A172 (cell line): ENCODE results near the gene SCN9A. TPM values are rescaled to one million over a fixed set of nuclear protein-coding genes. Genes with fewer than 3 reads are reported as not detected.
"Not testable (repeated sequence)": the region's sequence is repeated elsewhere in the genome, so short reads cannot be mapped to it uniquely, and the experiment has no call there.

Source experiments
- DNase-seq: peaks from one replicate; pipeline ENCODE4 v3.0.0-alpha.2; 2015; ENCODE audit warnings: low spot score
- total RNA-seq: library from RNA; depleted of rRNA; stranded (reverse); fragments of >200 nt; shearing (Covaris generic); gene quantifications from 2 replicates; pipeline ENCODE4 v1.2.3, GENCODE V29; 2014

SCN9A gene
- total RNA-seq, 1 experiment from 2014 or later: 8.2 TPM

DNA sequence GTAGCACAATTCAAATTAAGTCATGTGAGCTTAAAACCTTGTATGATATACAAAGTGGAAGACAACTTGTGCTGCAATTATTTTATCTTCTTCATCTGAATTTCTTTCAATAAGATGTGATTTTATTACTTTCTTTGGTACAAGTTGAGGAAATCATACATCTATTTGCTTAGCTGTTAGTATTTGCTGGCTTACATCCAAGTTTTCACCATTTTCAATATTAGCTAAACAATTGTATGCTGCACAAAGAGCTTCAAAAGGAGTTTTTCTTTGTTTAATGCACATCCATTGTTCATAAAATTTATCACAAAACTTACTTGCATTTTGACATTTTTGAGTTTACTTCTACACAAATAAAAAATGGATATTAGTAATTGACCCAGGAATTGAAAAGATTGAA, 40.9 kb downstream of the SCN9A start:
- no peak for DNase-seq

DNA sequence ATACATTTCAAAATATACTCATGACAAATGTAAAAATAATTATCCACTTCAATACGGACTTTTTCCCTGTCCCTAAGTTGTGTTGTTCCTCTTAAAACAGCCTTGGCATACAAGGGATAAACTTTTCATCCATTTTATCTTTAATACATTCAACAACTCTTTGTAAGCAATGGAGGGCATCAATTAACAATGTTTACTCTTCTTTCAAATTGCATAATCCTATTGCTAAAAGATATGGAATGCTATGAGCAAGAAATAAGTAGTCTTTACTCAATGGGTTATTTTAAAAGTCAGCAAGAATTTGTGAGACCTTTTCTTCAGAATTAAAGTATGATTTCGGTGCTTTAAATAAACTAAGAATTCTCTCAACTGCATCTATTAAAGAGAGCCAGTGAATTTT, 41.9 kb downstream of the SCN9A start:
- DNase-seq: no peak

DNA sequence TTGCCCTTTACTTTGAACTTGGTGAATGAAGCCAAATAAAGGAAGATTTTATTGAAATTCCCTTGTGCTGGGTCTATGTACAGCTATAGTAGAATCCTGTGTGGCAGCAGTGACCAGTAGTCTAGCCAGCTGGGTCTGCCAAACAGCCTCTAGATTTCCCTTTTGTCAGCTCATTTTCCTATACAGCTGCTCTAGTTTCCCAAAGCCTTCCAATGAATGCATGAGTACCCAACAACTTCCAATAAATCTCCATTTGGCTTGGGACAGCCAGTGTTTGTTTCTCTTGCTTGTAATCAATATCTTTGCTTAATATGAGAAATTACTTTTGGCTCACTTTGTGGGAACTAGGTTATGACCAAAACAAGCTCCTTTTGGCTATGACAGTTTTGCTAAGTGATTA, 43.6 kb downstream of the SCN9A start:
- DNase-seq: no peak

DNA sequence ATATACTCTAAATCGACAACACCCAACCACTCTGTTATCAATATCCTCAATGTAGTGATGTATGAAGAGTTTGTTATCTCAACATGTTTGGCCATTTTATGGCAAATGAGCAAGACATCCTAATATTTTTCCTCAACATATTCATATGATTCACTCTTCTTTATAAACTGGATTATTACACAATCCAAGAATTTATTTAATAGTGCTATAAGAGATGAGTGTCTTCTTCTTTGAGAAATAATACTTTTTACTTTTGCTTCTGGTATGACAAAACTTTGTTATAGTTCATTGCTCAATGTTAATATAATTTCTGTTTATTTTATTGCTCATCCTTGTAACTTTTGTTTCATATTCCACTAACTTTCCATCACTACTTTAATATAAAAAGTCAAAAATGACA, 44.3 kb downstream of the SCN9A start:
- no peak for DNase-seq

DNA sequence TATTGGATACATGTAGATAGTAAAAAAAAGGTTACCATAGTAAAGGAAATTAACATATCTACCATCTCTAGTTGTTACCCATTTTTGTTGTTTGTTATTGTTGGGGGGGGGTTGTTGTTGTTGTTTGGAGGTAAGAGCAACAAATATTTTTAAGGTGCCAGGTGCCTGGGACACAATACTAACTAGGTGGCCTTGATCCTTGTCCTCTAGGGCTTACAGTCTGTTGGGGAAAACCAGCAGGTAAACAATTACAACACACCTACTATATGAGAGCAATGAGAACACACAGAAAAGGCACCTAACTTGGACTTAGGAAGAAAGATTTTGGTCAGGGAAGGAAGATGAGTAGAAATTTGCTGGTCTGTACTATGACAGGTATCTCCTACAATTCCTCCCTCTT, 46.3 kb downstream of the SCN9A start:
- no peak for DNase-seq

DNA sequence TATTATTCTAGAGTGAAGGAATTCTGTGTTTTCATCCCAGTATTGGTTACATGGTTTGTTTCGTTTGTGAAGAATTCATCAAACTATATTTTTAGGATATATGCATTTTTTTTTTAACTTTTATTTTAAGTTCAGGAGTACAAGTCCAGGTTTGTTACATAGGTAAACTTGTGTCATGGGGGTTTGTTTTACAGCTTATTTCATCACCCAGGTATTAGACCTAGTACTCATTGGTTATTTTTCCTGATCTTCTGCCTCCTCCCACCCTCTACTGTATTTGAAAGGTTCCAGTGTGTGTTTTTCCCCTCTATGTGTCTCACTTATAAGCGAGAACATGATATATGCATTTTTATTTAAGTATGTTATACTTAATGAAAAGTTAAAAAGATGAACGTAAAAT, 47.6 kb downstream of the SCN9A start:
- no peak for DNase-seq

DNA sequence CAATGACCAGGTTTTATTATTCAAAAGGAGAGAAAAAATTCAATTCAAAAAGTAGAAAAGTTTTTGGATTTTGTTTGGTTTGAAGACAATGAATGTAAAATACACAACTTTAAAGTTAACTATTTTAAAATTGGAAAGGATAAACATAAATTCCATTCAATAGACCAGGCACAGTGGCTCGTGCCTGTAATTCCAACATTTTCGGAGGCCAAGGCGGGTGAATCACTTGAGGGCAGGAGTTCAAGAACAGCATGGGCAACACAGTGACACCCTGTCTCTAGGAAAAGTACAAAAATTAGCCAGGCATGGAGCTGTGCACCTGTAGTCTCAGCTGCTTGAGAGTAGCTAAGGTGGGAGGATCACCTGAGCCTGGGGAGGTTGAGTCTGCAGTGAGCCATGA, 54.7 kb downstream of the SCN9A start:
- no peak for DNase-seq

DNA sequence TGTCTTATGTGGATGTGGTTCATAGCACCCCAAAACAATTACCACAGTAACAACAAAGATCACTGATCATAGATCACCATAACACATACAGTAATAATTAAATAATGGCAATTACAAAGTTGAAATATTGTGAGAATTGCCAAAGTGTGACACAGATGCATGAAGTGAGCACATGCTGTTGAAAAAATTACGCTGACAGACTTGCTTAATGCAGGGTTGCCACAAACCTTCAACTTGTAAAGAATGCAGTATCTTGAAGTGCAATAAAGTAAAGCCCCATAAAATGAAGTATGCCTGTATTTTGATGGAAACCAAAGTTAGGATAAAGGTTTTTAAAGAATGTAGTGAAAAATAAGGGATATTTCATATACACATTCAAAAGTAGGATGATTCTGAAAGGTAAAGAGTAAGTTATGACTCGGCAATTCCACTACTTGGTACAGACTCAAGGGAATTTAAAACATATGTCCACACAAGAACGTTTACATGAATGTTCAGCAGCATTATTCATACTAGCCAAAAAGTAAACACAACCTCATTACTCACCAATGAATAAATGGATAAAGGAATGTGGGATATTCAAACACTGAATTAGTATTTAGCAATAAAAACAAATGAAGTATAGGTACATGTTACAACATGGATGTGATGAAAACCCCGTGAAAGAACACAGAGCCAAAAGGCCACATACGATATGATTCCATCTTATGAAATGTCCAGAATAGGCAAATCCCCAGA, 61.6 kb downstream of the SCN9A start:
- peak; percentile 4 for DNase-seq

DNA sequence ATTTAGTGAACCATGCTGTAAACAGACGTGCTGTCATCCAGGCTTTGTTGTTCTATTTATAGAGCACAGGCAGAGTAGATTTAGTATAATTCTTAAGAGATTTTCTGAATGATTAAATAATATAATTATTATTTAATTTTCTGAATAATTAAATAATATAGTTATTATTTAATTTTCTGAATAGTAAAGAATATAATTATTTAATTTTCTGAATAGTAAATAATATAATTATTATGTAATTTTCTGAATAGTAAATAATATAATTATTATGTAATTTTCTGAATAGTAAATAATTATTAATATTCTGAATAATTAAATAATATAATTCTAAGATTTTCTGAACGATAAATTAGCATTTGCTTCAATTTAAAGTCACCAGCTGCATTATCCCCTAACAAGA, 62.9 kb downstream of the SCN9A start:
- not testable (repeated sequence) for DNase-seq

DNA sequence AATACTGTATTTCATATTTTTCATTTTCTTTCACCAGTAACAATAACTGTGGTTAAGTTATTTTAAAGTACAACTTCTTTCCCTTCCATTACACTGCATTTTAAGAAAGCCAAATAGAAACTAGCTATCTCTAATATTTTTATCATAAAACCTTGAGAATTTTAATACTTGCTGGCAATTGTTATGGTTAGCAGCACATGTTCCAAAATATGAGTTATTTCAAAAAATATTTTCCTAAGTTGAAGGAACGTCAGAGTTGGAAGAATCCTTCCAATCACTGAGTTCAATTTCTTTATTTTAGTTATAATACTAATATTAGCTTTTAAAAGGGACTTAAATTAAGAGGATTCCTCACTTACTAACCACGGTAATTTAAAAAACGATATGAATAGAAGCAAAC, 68.4 kb downstream of the SCN9A start:
- DNase-seq: no peak

DNA sequence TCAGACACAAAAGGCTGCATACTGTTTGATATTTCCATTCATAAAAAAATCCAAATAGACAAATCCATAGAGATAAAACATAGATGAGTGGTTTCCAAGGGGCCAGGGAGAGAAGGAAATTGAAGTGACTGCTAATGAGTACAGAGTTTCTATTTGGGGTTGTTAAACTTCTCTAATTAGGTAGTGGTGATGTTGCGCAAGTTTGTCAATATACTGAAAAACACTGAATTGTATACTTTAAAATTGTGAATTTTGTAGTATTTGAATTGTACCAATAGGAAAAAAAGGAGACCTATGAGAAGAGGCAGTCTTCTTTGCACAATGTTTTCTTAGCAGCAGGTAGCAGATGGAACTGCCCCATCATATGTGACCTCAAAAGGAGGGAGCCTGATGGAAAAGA, 71.1 kb downstream of the SCN9A start:
- DNase-seq: no peak

DNA sequence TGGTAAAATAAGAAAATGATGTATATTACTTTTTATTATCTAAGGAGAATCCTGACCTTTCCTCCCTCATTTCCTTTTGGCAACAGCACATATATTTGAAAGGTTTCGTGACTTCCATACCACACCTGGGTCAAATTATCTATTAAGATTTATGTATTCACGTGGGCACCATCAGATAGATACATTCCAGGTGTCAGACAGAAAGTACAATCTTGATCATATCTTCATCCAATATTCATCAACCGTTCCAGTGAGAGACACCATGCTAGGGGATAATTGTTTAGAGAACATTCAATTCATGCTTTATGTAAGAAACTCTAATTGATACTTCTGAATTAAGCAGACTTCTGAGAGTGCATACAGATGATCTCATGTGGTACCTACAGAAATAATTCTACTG, 73.7 kb downstream of the SCN9A start:
- no peak for DNase-seq

DNA sequence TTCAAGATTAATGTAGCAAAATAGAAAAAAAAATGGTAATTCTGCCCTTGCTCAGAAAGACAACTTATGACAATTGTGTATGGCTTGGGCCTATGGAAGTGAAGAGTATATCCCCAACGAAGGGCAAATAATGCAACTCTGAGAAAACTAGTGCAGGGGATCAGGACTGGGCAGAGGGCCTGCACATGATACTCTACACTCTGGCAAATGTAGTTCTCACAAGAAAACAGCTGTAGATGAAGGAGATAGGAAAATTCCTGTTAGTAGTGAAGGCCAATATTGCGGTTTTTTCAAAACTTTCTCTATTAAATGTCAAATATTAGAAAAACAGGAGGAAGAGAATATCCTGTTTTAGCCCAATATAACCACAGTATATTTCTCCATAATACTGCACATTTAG, 77.8 kb downstream of the SCN9A start:
- DNase-seq: no peak

DNA sequence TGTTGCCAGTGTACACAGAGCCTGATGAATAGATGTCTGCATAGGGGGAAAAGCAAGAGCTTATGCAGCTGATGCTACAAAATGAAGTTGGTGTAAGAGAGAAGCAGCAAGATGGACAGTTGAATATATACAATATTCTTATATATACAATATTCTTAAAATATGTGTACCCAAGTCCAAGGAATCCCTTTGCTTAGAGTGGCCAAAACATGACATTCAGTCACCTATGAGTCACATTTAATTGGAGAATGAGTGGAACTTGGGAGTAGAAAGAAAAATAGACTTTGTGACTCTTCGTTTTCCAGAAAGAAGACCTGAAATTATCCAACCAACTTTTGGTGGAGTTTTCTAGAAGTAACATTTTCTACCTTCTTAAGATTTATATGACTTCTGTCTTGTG, 81.8 kb downstream of the SCN9A start:
- peak; percentile 2 for DNase-seq

DNA sequence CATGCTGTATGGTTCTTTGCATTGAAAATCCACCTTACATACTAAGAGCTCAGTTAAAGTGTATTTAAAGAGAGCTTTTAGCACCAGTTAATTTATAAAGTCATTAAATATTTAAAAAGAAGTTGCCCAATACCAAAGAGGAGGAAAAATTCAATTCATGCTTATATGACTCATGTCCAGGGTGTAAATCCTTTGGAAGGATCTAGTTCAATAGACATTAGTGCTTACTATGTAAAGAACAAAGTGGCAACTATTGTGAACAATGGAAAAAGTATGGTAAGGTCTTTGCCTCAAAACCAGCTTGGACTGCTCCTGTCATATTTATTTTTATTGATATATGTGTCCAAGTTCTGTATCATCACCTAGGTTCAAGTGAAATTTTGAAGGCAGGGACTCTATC, 90.5 kb downstream of the SCN9A start:
- no peak for DNase-seq

DNA sequence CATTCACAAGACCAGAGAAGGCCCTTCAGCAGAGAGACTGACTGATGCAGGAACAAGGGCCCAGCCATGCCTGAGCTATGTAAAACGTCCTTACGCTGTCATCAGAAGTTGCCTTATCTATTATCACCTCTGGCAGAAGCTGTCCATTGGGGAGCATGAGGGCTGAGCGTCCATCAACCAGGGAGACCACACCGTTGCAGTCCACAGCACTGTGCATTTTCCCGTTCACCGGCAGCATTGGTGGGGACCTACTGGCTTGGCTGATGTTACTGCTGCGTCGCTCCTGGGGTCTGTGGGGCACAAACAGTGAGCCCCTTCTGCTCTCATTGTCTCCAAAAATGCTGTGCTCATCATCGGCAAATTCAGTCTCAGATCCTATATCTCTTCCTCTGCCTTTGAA, 91.4 kb downstream of the SCN9A start:
- no peak for DNase-seq

DNA sequence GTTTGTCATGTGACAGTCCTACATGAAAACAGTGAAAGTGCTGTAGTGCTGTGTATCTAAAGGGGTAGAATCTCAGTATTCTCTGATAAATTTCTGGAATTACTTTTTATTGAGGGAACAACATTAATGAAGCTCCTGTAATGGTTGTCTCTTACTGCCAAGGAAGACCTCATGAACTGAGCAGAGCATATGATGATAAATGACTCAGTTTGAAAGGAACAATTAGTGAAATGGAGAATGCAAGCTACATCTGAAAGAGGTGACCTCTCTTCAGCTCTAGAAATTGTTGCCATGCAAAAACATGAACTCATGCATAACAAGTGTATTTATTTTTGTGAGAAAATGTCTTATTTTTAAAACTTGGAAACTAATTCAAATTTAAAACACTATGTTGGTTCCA, 93.6 kb downstream of the SCN9A start:
- no peak for DNase-seq

DNA sequence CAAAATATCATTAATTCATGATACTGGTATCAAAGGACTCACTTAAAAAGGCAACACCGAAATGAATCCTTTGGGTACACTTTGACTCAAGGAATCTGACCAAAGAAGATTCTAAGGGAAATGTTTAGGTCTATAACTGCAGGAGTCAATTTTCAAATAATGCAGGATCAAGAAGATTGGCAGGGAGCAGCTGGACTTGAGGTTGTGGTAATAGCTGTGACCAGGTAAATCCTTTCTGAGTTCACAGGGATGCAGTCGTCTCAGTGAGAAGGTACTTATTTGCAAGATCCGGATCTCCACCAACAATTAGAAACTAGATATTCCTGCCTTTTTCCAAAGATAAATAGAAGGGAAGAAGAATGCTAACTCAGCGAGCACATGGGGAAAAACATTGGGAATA, 96.9 kb downstream of the SCN9A start:
- DNase-seq: no peak

DNA sequence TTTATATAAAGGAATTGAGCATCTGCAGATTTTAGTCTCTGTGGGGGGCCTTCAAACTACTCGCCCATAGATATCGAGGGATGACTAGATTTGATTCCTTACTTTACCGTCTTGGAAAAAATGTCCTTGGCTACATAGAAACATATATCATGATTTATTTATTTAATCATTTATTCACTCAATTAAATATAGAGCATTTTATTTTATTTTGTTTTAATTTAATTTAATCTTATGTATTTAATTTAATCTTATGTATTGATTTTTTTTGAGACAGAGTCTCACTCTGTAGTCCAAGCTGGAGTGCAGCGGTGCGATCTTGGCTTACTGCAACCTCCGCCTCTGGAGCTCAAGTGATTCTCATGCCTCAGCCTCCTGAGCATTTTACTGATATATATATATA, 105.4 kb downstream of the SCN9A start:
- DNase-seq: no peak

DNA sequence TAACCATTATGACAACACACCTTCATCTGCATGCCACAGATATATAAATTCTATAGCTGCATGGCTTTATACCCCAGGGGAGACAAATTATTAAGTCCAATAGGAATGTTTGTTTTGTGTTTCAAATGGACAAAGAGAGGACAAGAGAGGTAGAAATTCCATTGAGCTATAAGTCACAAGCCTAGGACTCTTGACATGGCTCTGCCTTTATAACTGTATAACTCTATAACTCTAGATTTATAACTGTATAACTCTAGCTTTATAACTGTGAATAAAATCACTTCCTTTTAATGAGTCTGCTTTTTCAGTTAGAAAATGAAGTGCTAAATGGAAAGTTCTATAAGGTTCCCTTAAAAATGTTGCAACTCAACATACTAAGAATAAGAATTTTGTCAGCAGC, 106.4 kb downstream of the SCN9A start:
- no peak for DNase-seq

DNA sequence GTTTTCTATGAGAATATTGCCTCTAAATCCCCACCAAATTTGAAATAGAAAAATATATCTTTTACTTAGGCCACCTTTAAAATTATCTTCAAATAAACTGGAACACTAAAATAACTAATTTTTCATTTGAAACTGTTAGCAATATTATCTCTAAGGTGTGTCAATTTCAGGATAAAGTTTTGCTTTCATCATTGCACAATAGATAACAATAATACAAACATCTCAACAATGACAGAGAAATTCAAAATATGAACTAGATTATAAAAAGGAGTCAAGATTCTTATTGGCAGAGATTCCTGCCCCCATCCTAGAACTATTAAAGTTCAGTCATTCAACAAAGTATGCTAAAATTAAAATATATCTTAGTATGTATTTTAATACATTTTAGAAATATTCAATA, 117.9 kb downstream of the SCN9A start:
- no peak for DNase-seq

DNA sequence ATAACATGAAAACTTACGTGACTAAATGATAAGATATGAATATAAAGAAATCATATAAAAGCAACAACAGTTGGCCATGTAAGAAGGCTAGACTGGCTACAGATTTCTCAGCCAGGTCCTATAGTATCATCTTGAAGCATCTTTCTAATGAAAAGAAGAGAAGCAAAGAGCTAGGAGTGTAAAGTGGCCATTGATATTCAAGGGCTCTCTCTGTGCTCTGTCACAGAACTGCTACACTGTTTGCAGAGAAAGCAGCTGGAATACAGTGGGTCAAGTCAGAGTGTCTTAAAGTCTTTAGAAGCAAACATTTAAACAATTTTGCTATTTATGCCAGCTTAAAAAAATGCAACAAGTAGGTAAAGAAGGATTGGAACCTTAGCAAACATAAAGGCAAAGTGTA, 118.8 kb downstream of the SCN9A start:
- no peak for DNase-seq

DNA sequence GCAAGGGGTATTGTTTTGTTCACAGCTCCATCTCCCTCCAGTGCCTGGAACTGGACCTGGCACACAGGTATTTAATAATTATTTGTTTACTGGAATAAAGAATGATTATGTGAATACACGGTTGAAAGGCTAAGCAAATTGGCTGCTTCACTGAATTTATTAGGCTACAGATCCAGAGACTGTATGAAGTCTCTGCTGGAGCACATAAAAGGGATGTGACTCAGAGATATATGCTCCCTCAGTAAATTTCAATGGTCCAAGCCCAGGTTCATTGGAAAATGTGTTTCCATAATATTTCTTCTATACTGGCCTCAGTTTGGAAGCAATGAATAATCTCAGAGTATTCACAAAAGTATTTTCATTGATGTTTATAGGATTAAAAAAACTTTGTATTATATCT, 126.4 kb downstream of the SCN9A start:
- no peak for DNase-seq

DNA sequence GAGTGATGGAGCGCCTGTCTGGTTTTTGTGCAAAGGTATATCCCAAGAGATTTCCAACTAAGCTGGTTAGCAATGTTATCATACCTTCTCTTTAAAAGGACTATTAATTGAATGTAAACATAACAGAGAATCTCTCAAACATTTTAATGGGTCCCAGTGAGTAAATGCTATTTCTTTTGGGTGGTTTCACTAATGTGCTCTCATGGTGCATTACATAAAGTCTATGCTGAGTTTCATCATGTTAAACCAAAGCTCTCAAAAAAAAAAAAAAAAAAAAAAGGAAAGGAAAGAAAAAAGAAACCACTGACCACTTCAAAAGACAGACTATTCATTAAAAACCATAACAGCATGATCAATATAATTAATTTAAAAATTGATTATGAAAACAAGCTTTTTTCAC, 128.8 kb downstream of the SCN9A start:
- no peak for DNase-seq
